Activated T-cell treated with anti-CD3 and anti-CD28 coated beads, Interleukin-2, amount 50 U/mL, for 24 hours (primary cell): ENCODE results near the gene TRAF7.

Source experiments
- DNase-seq: peaks from one replicate; pipeline ENCODE4 v3.0.0-alpha.2; 2020
- H3K27ac Mint-ChIP-seq: 2 replicates; pipeline ENCODE4 v1.8.0; 2020; ENCODE audit warnings: mild to moderate bottlenecking, mixed read lengths
- H3K27me3 Mint-ChIP-seq: 2 replicates; pipeline ENCODE4 v1.8.0; 2020; ENCODE audit warnings: mixed read lengths
- H3K36me3 Mint-ChIP-seq: 2 replicates; pipeline ENCODE4 v1.8.0; 2020; ENCODE audit warnings: low read depth, mixed read lengths
- H3K4me1 Mint-ChIP-seq: 2 replicates; pipeline ENCODE4 v1.8.0; 2020; ENCODE audit warnings: low read depth, mixed read lengths
- H3K4me3 Mint-ChIP-seq: 2 replicates; pipeline ENCODE4 v1.8.0; 2020; ENCODE audit warnings: mild to moderate bottlenecking, moderate library complexity, mixed read lengths
- H3K9me3 Mint-ChIP-seq: 2 replicates; pipeline ENCODE4 v1.8.0; 2020; ENCODE audit warnings: mixed read lengths

TRAF7 gene

DNA sequence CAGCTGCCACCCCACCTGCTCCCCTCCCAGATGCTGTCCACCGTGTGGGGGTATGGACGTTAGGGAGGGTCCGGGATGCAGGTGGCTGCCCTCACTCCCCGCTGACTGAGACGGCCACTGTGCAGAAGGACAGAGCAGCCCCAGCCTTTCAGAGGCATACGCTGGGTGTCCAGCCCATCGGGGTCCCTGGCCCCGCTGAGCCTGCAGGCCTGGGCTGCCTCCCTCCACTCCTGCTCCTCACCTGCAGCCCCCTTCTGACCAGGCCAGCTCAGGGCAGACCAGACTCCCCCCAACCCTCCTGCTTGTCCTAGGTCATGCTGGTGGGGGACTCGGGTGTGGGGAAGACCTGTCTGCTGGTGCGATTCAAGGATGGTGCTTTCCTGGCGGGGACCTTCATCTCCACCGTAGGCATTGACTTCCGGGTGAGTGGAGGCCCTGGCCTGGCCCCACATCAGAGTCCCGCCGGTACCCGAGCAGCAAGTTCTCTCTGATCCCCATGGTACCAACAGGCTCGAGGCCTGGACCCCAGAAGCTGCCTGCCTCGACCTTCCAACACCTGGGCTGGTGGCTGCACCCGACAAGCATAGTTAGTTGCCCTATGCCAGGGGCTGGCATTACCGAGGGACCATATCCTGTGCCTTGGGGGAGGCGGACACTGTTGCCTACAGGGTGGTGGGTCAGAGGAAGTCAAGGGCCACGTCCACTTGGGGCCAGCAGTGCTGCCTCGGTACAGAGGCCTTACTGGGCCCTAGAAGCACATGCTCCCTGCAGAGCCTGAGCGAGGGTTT lies 5.8 kb upstream of the TRAF7 start:
- Mint-ChIP-seq H3K4me1 (peaks cover 24% of the 10 kb centered on the region), H3K27ac (peak overlapping the region; percentile 69), H3K27me3 (no peaks in the 10 kb centered on the region), H3K9me3 (no peaks in the 10 kb centered on the region), H3K36me3 (peaks cover 39% of the 10 kb centered on the region), H3K4me3 (peak overlapping the region; percentile 51)
- DNase-seq = peak; percentile 71

DNA sequence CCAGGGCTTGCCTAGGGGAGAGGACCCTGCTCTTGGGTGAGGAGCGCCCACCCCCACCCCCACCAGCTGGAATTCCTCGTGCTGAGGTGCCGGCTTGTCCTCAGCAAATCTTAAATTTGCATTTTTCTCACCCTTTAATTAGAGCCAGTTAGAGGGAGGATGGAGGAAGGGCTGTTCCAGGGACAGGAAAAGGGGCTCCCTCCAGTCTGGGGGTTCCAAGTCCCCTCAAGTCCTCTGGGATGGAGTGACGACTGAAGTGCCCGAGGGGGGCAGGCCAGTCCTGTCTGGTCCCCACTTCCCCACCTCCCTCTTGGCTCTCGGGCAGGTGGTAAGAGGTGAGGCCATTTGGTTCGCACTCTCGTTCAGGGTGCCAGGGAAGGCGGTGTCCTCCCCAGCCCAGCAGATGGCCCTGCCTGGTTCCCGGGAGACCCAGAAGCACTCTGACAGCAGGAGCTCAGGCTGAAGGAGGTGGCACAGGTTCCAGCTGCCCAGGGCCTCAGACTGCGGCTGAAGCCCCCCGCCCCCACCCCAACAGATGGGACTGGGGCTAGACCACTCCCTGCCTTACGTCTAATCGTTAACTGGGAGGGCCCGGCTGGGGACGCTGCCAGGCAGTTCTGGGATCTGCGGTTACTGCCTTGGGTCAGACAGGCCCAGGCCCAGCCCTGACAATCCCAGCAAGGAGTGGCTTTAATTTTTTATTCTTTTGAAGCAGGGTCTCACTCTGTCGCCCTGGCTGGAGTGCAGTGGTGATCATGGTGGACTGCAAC lies 5.0 kb upstream of the TRAF7 start:
- Mint-ChIP-seq H3K4me1 (peaks cover 24% of the 10 kb centered on the region), H3K9me3 (no peaks in the 10 kb centered on the region), H3K4me3 (peak overlapping the region; percentile 97), H3K27ac (peak overlapping the region; percentile 98), H3K36me3 (peaks cover 46% of the 10 kb centered on the region), H3K27me3 (no peaks in the 10 kb centered on the region)
- DNase-seq = peak; percentile 73

DNA sequence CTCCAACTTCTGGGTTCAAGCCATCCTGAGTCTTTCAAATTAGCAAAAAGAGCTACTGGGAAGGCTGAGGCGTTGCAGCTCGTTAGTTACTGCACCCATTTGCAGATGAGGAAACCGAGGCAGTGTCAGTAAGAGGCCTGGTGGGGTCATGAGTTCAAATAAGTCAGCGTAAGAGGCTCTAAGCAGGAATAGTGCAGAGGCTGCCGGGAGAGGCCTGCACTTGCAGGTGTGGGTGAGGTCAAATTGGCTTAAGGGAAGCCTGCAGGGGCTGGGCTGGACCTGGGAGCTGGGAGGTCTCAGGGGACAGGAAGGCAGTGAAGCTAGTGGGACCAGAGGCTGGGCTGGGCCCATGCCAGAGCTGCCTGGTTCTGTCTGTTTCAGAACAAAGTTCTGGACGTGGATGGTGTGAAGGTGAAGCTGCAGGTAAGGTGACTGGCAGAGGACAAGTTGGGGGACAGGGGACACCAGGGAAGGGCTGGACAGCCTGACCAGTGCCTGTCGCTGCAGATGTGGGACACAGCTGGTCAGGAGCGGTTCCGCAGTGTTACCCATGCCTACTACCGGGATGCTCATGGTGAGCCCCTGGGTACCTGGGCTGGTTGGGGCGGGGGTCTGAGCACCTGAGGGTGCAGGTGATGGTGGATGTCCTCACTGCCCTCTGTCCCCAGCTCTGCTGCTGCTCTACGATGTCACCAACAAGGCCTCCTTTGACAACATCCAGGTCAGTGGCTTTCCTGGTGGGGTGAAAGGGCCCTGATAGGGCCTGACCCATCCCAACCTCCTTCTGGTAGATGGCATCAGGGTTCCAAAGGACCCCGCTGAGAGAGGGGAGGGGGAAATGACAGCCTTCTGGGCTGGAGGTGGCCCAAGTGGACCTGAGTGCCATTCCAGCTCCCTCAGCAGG lies 4.1 kb upstream of the TRAF7 start:
- Mint-ChIP-seq H3K4me3 (peak overlapping the region; percentile 97), H3K27ac (peak overlapping the region; percentile 98), H3K27me3 (no peaks in the 10 kb centered on the region), H3K36me3 (peaks cover 52% of the 10 kb centered on the region), H3K9me3 (no peaks in the 10 kb centered on the region), H3K4me1 (peaks cover 27% of the 10 kb centered on the region)
- DNase-seq = peak; percentile 67

DNA sequence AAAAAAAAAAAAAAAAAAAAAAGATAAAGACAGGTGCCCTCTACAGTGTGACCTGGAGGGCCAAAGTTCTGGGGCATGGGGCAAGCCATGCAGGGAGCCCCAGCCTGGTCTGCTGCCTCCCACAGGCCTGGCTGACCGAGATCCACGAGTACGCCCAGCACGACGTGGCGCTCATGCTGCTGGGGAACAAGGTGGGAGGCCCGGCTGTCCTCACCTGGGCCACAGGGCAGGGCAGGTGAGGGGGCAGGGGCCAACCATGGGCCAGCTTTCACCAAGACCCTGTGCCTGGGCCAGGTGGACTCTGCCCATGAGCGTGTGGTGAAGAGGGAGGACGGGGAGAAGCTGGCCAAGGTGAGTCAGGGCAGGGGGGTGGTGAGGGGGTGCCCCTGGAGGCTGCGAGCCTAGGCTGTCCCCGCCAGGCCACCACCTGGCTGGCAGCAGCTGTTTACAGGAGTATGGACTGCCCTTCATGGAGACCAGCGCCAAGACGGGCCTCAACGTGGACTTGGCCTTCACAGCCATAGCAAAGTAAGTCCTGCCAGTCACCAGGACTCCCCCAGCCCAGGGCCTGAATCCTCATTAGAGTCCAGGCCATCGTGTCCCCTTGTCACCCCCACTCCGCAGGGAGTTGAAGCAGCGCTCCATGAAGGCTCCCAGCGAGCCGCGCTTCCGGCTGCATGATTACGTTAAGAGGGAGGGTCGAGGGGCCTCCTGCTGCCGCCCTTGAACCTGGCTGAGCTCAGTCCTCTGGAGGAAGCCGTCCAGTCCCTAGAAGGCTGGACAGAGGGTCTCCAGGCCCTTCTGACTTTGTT lies 2.7 kb upstream of the TRAF7 start:
- Mint-ChIP-seq H3K4me3 (peak overlapping the region; percentile 97), H3K9me3 (no peaks in the 10 kb centered on the region)

DNA sequence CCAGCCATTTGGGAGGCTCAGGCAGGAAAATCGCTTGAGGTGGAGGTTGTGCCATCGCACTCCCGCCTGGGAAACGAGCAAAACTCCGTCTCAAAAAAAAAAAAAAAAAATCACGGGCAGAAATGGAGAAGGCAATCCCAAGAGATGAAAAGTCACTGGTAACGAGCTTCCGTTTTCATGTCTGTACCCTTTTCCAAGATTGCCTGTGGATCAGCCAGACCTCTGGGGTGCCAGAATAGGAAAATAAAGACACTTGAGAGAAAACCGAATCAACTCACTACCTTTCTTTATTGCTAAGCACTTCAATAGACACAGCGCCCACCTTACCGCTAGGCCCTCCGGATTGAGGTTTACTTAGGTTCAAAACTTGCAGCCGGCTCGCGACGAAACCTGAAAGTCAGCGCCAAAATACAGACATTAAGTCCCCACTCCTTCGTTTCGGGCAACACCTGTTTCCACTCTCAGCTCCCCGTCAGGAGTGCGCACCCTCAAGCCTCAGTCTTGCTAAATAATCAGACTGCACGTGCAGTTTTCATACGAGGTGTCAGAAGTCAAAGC lies 970 bp upstream of the TRAF7 start:
- no peak for DNase-seq
- peak overlapping the region; percentile 98 for H3K27ac Mint-ChIP-seq
- H3K4me3 Mint-ChIP-seq = peak overlapping the region; percentile 97
- H3K27me3 Mint-ChIP-seq = no peaks in the 10 kb centered on the region
- H3K4me1 Mint-ChIP-seq = peaks cover 50% of the 10 kb centered on the region
- H3K9me3 Mint-ChIP-seq = no peaks in the 10 kb centered on the region
- H3K36me3 Mint-ChIP-seq = peaks cover 64% of the 10 kb centered on the region

More for the DNA sequence above, 2.7 kb upstream of the TRAF7 start:
- peak overlapping the region; percentile 98 for H3K27ac Mint-ChIP-seq
- peak; percentile 76 for DNase-seq
- no peaks in the 10 kb centered on the region for H3K27me3 Mint-ChIP-seq
- peaks cover 41% of the 10 kb centered on the region for H3K4me1 Mint-ChIP-seq
- peaks cover 61% of the 10 kb centered on the region for H3K36me3 Mint-ChIP-seq

DNA sequence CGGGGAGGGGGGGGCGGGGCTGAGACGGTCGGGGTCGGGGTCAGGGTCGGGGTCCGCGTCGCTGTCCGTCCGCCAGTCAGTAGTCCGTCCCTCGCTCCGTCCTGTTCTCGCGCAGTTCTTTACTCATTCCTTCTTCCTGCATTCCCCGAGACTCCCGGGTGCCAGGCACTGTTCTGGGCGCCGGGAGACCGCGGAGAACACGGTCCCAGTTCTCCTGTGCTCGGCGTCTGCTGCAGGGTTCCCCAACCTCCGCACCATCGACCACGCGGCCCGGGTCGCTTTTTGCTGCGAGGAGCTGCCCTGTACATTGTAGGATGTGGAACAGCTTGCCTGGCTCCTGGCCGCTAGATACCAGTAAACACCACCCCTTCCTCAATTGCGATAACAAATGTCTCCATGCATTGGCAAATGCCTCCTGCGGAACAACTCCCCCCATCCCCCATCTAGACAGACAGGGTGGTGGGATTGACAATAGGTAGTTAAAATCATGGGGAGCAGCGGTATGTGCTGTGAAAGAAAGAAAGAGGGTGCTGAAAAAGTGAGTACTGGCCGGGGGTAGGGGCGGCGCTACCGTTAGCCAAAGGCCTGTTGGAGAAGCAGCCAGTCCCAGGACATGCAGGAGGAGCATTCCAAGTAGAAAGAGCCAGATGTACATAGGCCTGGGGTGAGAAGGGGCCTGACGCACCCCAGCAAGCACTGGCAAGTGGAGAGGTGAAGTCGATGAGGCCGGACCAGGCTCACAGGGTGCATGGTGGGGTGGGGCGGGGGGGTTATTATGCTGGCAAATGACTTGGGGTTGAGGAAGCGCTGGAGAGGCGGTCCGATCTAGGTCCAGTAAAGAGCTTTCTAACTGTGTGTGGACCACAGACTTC lies 631 bp downstream of the TRAF7 start:
- DNase-seq = peak; percentile 55
- H3K27ac Mint-ChIP-seq = peak overlapping the region; percentile 94
- H3K4me1 Mint-ChIP-seq = peaks cover 37% of the 10 kb centered on the region
- no peaks in the 10 kb centered on the region for H3K9me3 Mint-ChIP-seq
- peak overlapping the region; percentile 97 for H3K4me3 Mint-ChIP-seq
- H3K36me3 Mint-ChIP-seq = peaks cover 60% of the 10 kb centered on the region
- H3K27me3 Mint-ChIP-seq = no peaks in the 10 kb centered on the region

DNA sequence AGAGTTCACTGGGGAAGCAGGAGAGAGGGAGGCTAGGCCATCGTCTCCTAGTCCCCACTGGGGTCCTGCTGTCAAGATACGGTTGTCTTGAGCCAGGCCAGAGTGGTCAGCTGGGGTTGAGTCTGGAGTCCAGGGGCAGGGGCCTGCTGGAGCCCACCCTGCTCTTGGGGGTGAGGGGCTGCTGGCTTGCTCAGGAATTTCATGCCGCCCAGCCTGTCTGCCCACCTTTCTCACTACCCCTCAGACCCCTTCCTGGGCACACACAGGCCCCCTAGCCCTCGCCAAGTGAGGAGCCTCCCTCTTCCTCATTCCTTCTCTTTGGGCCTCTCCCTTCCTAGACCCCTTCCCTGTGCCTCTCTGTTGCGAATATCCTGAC lies 1.3 kb downstream of the TRAF7 start:
- H3K4me1 Mint-ChIP-seq = peaks cover 33% of the 10 kb centered on the region
- no peaks in the 10 kb centered on the region for H3K9me3 Mint-ChIP-seq
- H3K36me3 Mint-ChIP-seq = peaks cover 54% of the 10 kb centered on the region
- DNase-seq = no peak
- H3K27me3 Mint-ChIP-seq = no peaks in the 10 kb centered on the region
- peak overlapping the region; percentile 94 for H3K27ac Mint-ChIP-seq
- H3K4me3 Mint-ChIP-seq = peak overlapping the region; percentile 97

DNA sequence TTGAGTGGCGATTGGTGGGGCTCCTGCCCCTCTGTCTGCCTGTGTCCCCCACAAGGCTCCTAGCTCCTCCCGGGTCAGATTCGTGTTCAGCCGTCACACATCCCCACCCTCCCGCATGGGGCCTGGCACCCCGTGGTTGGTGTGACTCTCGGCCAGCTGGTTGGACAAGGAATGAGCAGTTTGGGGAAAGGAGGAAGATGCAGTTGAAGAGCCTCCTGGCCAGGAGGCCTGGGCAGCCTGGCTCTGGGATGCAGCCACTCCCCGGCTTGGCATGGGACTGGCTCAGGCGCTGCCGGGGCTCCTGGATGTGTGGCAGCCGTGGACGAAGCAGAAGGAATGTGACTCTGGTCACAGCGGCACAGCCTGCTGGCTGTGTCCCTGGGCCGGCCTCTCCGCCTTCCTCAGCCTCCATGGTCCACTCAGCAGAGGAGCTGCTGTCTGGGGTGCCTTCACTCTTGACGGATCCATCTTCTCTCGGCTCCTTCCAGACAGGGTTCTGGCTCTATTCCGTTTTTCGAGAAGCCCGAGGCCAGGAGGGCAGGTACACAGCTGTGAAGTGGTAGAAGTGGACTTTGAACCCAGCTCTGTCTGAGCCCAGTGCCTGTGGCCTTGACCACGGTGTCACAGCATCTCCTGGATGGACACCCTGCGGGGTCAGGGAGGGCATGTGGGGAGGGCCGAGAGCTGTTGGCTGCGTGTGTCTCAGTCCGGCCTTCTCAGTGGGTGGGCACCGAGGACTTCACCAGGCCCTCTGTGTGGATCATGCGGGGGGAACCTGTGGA lies 2.1 kb downstream of the TRAF7 start:
- Mint-ChIP-seq H3K27me3 (no peaks in the 10 kb centered on the region), H3K9me3 (no peaks in the 10 kb centered on the region), H3K4me3 (peak overlapping the region; percentile 97), H3K27ac (peak overlapping the region; percentile 94), H3K4me1 (peaks cover 31% of the 10 kb centered on the region), H3K36me3 (peaks cover 48% of the 10 kb centered on the region)
- DNase-seq = no peak

DNA sequence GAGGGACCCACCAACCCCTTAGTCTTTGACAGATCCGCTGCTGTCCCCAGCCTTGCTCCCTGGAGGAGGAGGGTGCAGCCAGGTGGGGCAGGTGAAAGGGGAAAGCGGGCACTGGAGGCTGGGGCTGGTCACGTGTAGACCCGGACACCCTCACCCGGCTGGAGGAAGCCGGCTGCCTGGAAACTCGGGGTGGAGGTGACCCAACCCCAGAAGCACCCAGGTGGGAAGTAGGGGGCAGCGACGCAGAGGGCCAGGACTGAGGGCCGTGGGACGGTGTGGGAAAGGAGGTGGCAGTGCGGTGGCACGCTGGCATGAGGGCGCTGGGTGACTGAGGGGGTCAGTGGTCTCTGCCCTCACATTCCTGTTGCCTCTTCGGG lies 2.7 kb downstream of the TRAF7 start:
- Mint-ChIP-seq H3K36me3 (peaks cover 43% of the 10 kb centered on the region), H3K9me3 (no peaks in the 10 kb centered on the region), H3K4me1 (peaks cover 33% of the 10 kb centered on the region), H3K27ac (peak overlapping the region; percentile 50), H3K4me3 (peak overlapping the region; percentile 97), H3K27me3 (no peaks in the 10 kb centered on the region)
- no peak for DNase-seq

DNA sequence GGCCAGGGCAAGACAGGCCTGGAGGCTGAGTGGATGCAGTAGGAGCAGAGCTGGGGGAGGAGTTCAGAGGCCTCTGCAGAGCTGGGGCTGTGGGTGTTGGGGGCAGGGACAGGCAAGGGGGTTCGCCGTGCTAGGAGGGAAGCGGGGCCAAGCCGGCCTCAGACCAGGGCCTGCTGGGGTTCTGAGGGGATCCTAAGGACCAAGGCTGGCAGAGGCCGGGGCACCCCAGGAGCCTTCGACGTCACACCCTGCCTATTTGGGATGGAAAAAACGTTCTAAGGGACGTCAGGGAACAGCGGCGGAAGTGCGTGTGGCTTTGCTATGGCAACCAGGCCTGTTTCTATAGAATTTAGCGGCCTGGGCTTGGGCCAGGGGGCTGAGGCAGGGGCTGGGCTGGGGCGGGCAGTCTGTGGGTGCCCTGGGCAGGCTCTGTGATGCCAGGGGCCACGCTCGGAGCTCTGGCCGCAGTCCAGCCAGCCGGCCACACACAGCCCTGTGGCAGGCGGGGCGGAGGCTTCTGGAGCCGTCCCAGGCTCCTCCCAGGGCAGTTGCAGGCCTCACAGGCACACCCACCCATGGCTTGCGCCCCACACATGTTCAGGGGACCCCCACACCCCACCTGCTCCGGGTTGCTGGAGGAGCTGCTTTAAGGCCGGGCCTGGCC lies 3.7 kb downstream of the TRAF7 start:
- Mint-ChIP-seq H3K4me1 (peaks cover 34% of the 10 kb centered on the region), H3K36me3 (peaks cover 37% of the 10 kb centered on the region), H3K27ac (peak overlapping the region; percentile 57), H3K27me3 (no peaks in the 10 kb centered on the region), H3K9me3 (no peaks in the 10 kb centered on the region), H3K4me3 (no peak overlapping the region)
- DNase-seq = no peak

DNA sequence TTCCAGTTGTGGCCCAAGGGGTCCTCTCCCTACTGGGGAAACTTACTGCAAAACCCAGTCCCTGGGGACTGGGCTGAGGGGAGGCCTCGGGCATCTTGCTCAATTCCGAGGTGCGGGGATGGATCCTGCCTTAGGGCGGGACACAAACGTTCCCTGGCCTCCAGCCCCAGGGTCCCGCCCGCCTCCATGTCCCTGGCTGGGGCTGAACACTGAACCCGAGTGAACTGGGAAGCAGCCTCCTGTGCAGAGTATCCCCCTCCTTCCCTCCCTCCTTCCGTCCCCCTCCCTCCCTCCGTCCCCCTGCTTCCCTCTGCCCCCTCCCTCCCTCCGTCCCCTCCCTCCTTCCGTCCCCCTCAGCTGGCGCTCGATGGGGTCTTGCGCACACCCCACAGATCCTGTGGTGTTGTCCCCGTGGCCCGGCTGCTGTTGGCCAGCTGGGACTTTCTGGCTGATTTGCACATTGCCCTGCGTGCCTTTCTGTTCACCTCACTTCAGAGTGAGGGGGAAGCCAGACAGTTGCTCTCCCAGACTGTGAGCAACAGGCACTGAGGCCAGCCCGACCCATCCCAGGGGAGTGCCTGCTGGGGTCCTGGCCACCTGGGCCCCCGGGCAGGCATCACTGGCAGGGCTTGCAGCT lies 5.5 kb downstream of the TRAF7 start:
- Mint-ChIP-seq H3K4me3 (no peak overlapping the region), H3K36me3 (peaks cover 29% of the 10 kb centered on the region), H3K27me3 (no peaks in the 10 kb centered on the region), H3K9me3 (no peaks in the 10 kb centered on the region), H3K4me1 (peaks cover 34% of the 10 kb centered on the region), H3K27ac (peak overlapping the region; percentile 40)
- no peak for DNase-seq
